GM23338 (cell line): Measurements from ENCODE around the gene CPNE4. TPM values are rescaled to one million over a fixed set of nuclear protein-coding genes. Genes with fewer than 3 reads are reported as not detected.

ENCODE experiments used
- ATAC-seq: fragments of 200-7000 bp; cut with Tn5 transposase; 3 replicates; pipeline ENCODE4 v1.9.1; 2020
- DNase-seq: peaks from one replicate; pipeline ENCODE4 v3.0.0-alpha.2; 2015; ENCODE audit warnings: low spot score
- H2AFZ ChIP-seq: fragments of 200-600 bp; sonication (generic); 2 replicates; pipeline ENCODE4 v1.8.0; 2016; ENCODE audit warnings: antibody characterized with exemption, mild to moderate bottlenecking, moderate library complexity
- H3F3A ChIP-seq: fragments of 200-600 bp; sonication (generic); replicated peaks from 2 replicates; pipeline ENCODE4 v1.8.0; 2017; ENCODE audit warnings: antibody characterized with exemption, mixed run types, low read depth
- H3K27ac ChIP-seq: fragments of 200-600 bp; sonication (generic); 2 replicates; pipeline ENCODE4 v1.6.1; 2016; ENCODE audit warnings: low read depth
- H3K27me3 ChIP-seq: fragments of 200-600 bp; sonication (generic); 2 replicates; pipeline ENCODE4 v1.8.0; 2016; ENCODE audit warnings: mild to moderate bottlenecking, mixed run types, moderate library complexity; ENCODE audit not compliant: insufficient read depth
- H3K36me3 ChIP-seq: fragments of 200-600 bp; sonication (generic); 2 replicates; pipeline ENCODE4 v1.8.0; 2016; ENCODE audit warnings: mild to moderate bottlenecking; ENCODE audit not compliant: insufficient read depth
- H3K4me1 ChIP-seq: fragments of 200-600 bp; sonication (generic); 2 replicates; pipeline ENCODE4 v1.8.0; 2016; ENCODE audit warnings: mild to moderate bottlenecking, moderate library complexity; ENCODE audit not compliant: insufficient read depth
- H3K4me2 ChIP-seq: fragments of 200-600 bp; sonication (generic); 2 replicates; pipeline ENCODE4 v1.7.1; 2017; ENCODE audit warnings: mixed run types
- H3K4me3 ChIP-seq: fragments of 200-600 bp; sonication (generic); 2 replicates; pipeline ENCODE4 v1.6.1; 2016; ENCODE audit warnings: mixed run types
- H3K79me2 ChIP-seq: fragments of 200-600 bp; sonication (generic); replicated peaks from 2 replicates; pipeline ENCODE4 v1.8.0; 2017; ENCODE audit warnings: mild to moderate bottlenecking; ENCODE audit not compliant: insufficient read depth
- H3K9me2 ChIP-seq: fragments of 200-600 bp; sonication (generic); 2 replicates; pipeline ENCODE4 v1.8.0; 2017; ENCODE audit not compliant: insufficient read depth
- H4K20me1 ChIP-seq: fragments of 200-600 bp; sonication (generic); replicated peaks from 2 replicates; pipeline ENCODE4 v1.8.0; 2017; ENCODE audit warnings: mild to moderate bottlenecking; ENCODE audit not compliant: insufficient read depth
- H3K27ac Mint-ChIP-seq: 2 replicates; pipeline ENCODE4 v1.8.0; 2020; ENCODE audit warnings: inconsistent platforms, mild to moderate bottlenecking, moderate library complexity, mixed read lengths
- H3K27me3 Mint-ChIP-seq: 3 replicates; pipeline ENCODE4 v1.8.0; 2022; ENCODE audit warnings: low read depth, mild to moderate bottlenecking, moderate library complexity, mixed read lengths, inconsistent platforms; ENCODE audit not compliant: insufficient read depth, poor library complexity
- H3K36me3 Mint-ChIP-seq: 3 replicates; pipeline ENCODE4 v1.8.0; 2021; ENCODE audit warnings: low read depth, mild to moderate bottlenecking, inconsistent platforms, moderate library complexity, mixed read lengths
- H3K4me1 Mint-ChIP-seq: 3 replicates; pipeline ENCODE4 v1.8.0; 2020; ENCODE audit warnings: mild to moderate bottlenecking, inconsistent platforms, mixed read lengths
- H3K4me3 Mint-ChIP-seq: 3 replicates; pipeline ENCODE4 v1.8.0; 2021; ENCODE audit warnings: moderate library complexity, mild to moderate bottlenecking, inconsistent platforms, mixed read lengths
- H3K9me3 Mint-ChIP-seq: 3 replicates; pipeline ENCODE4 v1.8.0; 2020; ENCODE audit warnings: moderate library complexity, mild to moderate bottlenecking, inconsistent platforms, mixed read lengths
- CREB1 ChIP-seq: fragments of 250-450 bp; sonication (Bioruptor Pico); IDR thresholded peaks from 2 replicates; pipeline ENCODE4 v1.5.0; 2020; ENCODE audit warnings: low read depth, mild to moderate bottlenecking, moderate library complexity
- EZH2 ChIP-seq: fragments of 200-600 bp; sonication (generic); IDR thresholded peaks from one replicate; pipeline ENCODE4 v1.8.0; 2017; ENCODE audit warnings: antibody characterized with exemption, mild to moderate bottlenecking, low read depth; ENCODE audit not compliant: unreplicated experiment
- EZH2phosphoT487 ChIP-seq: fragments of 200-600 bp; sonication (generic); IDR thresholded peaks from one replicate; pipeline ENCODE4 v1.8.1; 2018; ENCODE audit warnings: antibody characterized with exemption; ENCODE audit not compliant: unreplicated experiment
- JUNB ChIP-seq: IDR thresholded peaks from one replicate; pipeline ENCODE4 v1.6.1; 2016; ENCODE audit warnings: antibody characterized with exemption; ENCODE audit not compliant: unreplicated experiment
- STAT1 ChIP-seq: IDR thresholded peaks from one replicate; pipeline ENCODE4 v1.6.1; 2016; ENCODE audit warnings: antibody characterized with exemption; ENCODE audit not compliant: unreplicated experiment
- polyA plus RNA-seq: library from polyadenylated mRNA; unstranded; fragments of >200 nt; fragmentation: Nextera tagmentation; extraction: Ambion mirVana; gene quantifications from 2 replicates; pipeline ENCODE4 v1.2.1, GENCODE V29; 2016
- total RNA-seq: library from RNA; depleted of rRNA; stranded (reverse); fragments of >200 nt; shearing (Covaris generic); gene quantifications from 2 replicates; pipeline ENCODE4 v1.2.3, GENCODE V29; 2014
- TF ChIP-seq, protein P1 (sequence below), 2 experiments: fragments of 200-600 bp in 1 of 2; sonication (generic) in 1 of 2; conservative IDR thresholded peaks; 2 replicates each; pipeline versions ENCODE4 v1.5.1 to v1.6.1; 2016 to 2017; ENCODE audit warnings: antibody characterized with exemption in 2 of 2, low read depth in 2 of 2, mild to moderate bottlenecking in 2 of 2, moderate library complexity in 1 of 2
- TF ChIP-seq, protein P2 (sequence below): IDR thresholded peaks from one replicate; pipeline ENCODE4 v1.6.1; 2018; ENCODE audit warnings: antibody characterized with exemption; ENCODE audit not compliant: unreplicated experiment
- TF ChIP-seq, protein P3 (sequence below): IDR thresholded peaks from 2 replicates; pipeline ENCODE4 v1.6.1; 2016; ENCODE audit warnings: antibody characterized with exemption

Gene CPNE4
- total and polyA plus RNA-seq, 2 experiments from 2014 or later: 2.0 to 6.5 TPM

DNA sequence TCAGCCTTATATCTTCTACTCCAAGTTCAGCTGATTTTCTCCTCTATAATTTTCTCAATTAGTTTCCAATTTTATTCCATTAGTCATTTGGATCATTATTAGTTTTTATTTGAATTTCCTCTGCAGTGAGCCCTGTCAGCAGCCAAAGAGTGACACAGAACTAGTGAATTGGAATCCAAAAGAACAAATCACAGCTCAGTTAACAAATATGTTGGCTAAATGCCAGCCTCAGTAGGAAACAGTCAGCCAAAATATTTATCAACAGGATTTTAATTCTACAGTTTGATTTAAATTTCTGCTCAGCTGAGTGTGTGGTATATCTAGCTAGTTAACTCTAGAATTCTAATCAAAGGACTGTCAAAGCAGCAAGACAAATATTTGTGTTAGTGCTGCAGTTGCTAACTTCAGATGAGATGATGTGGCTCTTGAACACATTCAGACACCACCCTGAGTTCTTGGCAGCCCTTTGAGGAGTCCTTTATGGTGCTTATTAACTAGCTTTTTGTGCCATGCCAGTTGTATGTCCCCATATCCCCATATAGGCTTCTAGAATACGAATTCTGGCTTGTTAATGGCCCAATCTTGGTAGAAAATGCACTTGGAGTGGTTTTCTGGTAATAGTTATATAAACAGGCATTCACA, 194.5 kb downstream of the CPNE4 start (continued):
- no peak for TF ChIP-seq EZH2phosphoT487
- no peak for TF ChIP-seq STAT1
- TF ChIP-seq, protein P1, sequence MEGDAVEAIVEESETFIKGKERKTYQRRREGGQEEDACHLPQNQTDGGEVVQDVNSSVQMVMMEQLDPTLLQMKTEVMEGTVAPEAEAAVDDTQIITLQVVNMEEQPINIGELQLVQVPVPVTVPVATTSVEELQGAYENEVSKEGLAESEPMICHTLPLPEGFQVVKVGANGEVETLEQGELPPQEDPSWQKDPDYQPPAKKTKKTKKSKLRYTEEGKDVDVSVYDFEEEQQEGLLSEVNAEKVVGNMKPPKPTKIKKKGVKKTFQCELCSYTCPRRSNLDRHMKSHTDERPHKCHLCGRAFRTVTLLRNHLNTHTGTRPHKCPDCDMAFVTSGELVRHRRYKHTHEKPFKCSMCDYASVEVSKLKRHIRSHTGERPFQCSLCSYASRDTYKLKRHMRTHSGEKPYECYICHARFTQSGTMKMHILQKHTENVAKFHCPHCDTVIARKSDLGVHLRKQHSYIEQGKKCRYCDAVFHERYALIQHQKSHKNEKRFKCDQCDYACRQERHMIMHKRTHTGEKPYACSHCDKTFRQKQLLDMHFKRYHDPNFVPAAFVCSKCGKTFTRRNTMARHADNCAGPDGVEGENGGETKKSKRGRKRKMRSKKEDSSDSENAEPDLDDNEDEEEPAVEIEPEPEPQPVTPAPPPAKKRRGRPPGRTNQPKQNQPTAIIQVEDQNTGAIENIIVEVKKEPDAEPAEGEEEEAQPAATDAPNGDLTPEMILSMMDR (conservative IDR thresholded peaks at IDR 0.05; ENCODE audit: low read depth in 2 of 2): no peak
- TF ChIP-seq, protein P2, sequence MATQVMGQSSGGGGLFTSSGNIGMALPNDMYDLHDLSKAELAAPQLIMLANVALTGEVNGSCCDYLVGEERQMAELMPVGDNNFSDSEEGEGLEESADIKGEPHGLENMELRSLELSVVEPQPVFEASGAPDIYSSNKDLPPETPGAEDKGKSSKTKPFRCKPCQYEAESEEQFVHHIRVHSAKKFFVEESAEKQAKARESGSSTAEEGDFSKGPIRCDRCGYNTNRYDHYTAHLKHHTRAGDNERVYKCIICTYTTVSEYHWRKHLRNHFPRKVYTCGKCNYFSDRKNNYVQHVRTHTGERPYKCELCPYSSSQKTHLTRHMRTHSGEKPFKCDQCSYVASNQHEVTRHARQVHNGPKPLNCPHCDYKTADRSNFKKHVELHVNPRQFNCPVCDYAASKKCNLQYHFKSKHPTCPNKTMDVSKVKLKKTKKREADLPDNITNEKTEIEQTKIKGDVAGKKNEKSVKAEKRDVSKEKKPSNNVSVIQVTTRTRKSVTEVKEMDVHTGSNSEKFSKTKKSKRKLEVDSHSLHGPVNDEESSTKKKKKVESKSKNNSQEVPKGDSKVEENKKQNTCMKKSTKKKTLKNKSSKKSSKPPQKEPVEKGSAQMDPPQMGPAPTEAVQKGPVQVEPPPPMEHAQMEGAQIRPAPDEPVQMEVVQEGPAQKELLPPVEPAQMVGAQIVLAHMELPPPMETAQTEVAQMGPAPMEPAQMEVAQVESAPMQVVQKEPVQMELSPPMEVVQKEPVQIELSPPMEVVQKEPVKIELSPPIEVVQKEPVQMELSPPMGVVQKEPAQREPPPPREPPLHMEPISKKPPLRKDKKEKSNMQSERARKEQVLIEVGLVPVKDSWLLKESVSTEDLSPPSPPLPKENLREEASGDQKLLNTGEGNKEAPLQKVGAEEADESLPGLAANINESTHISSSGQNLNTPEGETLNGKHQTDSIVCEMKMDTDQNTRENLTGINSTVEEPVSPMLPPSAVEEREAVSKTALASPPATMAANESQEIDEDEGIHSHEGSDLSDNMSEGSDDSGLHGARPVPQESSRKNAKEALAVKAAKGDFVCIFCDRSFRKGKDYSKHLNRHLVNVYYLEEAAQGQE: no peak
- no peak for TF ChIP-seq JUNB
- TF ChIP-seq CREB1 (CRISPR knock-in tag): no peak
- TF ChIP-seq EZH2: no peak
- TF ChIP-seq, protein P3, sequence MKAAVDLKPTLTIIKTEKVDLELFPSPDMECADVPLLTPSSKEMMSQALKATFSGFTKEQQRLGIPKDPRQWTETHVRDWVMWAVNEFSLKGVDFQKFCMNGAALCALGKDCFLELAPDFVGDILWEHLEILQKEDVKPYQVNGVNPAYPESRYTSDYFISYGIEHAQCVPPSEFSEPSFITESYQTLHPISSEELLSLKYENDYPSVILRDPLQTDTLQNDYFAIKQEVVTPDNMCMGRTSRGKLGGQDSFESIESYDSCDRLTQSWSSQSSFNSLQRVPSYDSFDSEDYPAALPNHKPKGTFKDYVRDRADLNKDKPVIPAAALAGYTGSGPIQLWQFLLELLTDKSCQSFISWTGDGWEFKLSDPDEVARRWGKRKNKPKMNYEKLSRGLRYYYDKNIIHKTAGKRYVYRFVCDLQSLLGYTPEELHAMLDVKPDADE: no peak

DNA sequence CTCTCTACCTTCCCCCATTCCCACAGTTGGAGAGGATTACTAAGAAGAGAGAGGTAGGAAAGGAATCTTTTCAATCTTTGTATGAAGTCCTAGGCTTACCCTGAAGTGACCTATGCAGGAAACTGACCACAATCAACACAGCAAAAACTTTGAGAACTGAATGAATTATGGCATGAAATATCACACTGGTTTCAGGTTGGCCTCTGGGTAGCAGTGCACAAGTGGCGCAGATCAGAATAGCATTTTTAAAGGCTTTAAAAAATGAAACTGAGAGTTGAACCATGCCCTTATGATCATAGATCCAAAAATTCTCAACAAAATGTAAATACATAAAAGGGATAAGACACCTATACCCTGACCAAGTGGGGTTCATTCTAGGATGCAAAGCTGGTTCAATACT, 198.9 kb downstream of the CPNE4 start:
- ATAC-seq: no peak
- Histone ChIP-seq H3K79me2 (no peaks in the 10 kb centered on the region), H4K20me1 (no peaks in the 10 kb centered on the region), H3F3A (no peaks in the 10 kb centered on the region), H2AFZ (no peak overlapping the region), H3K36me3 (no peaks in the 10 kb centered on the region), H3K4me1 (peaks cover 9% of the 10 kb centered on the region), H3K9me2 (no peaks in the 10 kb centered on the region), H3K4me2 (no peak overlapping the region), H3K27ac (no peak overlapping the region), H3K4me3 (no peak overlapping the region), H3K27me3 (no peaks in the 10 kb centered on the region)
- TF ChIP-seq EZH2: no peak
- peaks cover 4% of the 10 kb centered on the region; the same call in 2 of the 3 replicates for H3K4me1 Mint-ChIP-seq
- H3K4me3 Mint-ChIP-seq: no peak overlapping the region
- peaks cover 2% of the 10 kb centered on the region for H3K27me3 Mint-ChIP-seq
- no peak overlapping the region for H3K27ac Mint-ChIP-seq
- no peak for DNase-seq
- no peaks in the 10 kb centered on the region for H3K9me3 Mint-ChIP-seq
- H3K36me3 Mint-ChIP-seq: no peaks in the 10 kb centered on the region
